Astrocyte (in vitro differentiated cells and primary cell): ENCODE results near the gene ADGRL1.
"Not testable (repeated sequence)": the region's sequence is repeated elsewhere in the genome, so short reads cannot be mapped to it uniquely, and the experiment has no call there.

Source experiments
- CTCF ChIP-seq: IDR thresholded peaks from 2 replicates; pipeline ENCODE4 v1.5.1; 2011; ENCODE audit warnings: low read depth, mild to moderate bottlenecking, inconsistent platforms, low read length, moderate library complexity; ENCODE audit not compliant: insufficient read depth
- EZH2 ChIP-seq: IDR thresholded peaks from 2 replicates; pipeline ENCODE4 v1.6.1; 2012; ENCODE audit warnings: mild to moderate bottlenecking, low read length, inconsistent platforms; ENCODE audit not compliant: insufficient read depth

- TF ChIP-seq CTCF, EZH2: not testable (repeated sequence)
Measured at GRCh38 chr19:14221345-14221744, 15.4 kb upstream of the ADGRL1 start.
